Loucy (cell line): ENCODE measurements around the gene MEF2C.

Experiments
- H2AFZ ChIP-seq: fragments of 200-600 bp; sonication (generic); 2 replicates; pipeline ENCODE4 v1.6.0; 2016; ENCODE audit warnings: antibody characterized with exemption, mild to moderate bottlenecking, low read length, moderate library complexity
- H3F3A ChIP-seq: fragments of 200-600 bp; 2 replicates; pipeline ENCODE4 v1.6.0; 2016; ENCODE audit warnings: antibody characterized with exemption, low read depth, mild to moderate bottlenecking
- H3K27me3 ChIP-seq: fragments of 200-600 bp; sonication (generic); 2 replicates; pipeline ENCODE4 v1.6.1; 2014; ENCODE audit warnings: low read length, mild to moderate bottlenecking; ENCODE audit not compliant: insufficient read depth, poor library complexity, severe bottlenecking
- H3K36me3 ChIP-seq: fragments of 200-600 bp; sonication (generic); 2 replicates; pipeline ENCODE4 v1.6.1; 2016; ENCODE audit warnings: low read length; ENCODE audit not compliant: insufficient read depth
- H3K4me1 ChIP-seq: fragments of 200-600 bp; sonication (generic); 2 replicates; pipeline ENCODE4 v1.5.1; 2014; ENCODE audit warnings: low read length, mild to moderate bottlenecking; ENCODE audit not compliant: insufficient read depth, poor library complexity, severe bottlenecking
- H3K4me2 ChIP-seq: fragments of 200-600 bp; sonication (generic); 2 replicates; pipeline ENCODE4 v1.6.0; 2014; ENCODE audit warnings: antibody characterized with exemption, low read length, low read depth, mild to moderate bottlenecking; ENCODE audit not compliant: poor library complexity, severe bottlenecking
- H3K4me3 ChIP-seq: fragments of 200-600 bp; sonication (generic); 2 replicates; pipeline ENCODE4 v1.5.1; 2014; ENCODE audit warnings: low read length, mild to moderate bottlenecking, mixed read lengths; ENCODE audit not compliant: poor library complexity, severe bottlenecking
- H3K79me2 ChIP-seq: fragments of 200-600 bp; sonication (generic); 2 replicates; pipeline ENCODE4 v1.6.1; 2014; ENCODE audit warnings: low read length; ENCODE audit not compliant: insufficient read depth
- H3K9ac ChIP-seq: fragments of 200-600 bp; sonication (generic); 2 replicates; pipeline ENCODE4 v1.6.0; 2014; ENCODE audit warnings: mild to moderate bottlenecking, low read depth, low read length, moderate library complexity; ENCODE audit not compliant: poor library complexity, severe bottlenecking
- H3K9me2 ChIP-seq: fragments of 200-600 bp; sonication (generic); replicated peaks from 2 replicates; pipeline ENCODE4 v1.6.1; 2016; ENCODE audit warnings: low read depth, low read length, mixed read lengths
- H3K9me3 ChIP-seq: fragments of 200-600 bp; sonication (generic); 2 replicates; pipeline ENCODE4 v1.6.1; 2014; ENCODE audit warnings: mild to moderate bottlenecking, antibody characterized with exemption, low read length, low read depth; ENCODE audit not compliant: insufficient read depth
- H4K20me1 ChIP-seq: fragments of 200-600 bp; sonication (generic); 2 replicates; pipeline ENCODE4 v1.6.0; 2014; ENCODE audit warnings: antibody characterized with exemption, low read length, mild to moderate bottlenecking; ENCODE audit not compliant: insufficient read depth, poor library complexity, severe bottlenecking
- CTCF ChIP-seq: fragments of 200-600 bp; sonication (generic); conservative IDR thresholded peaks from 2 replicates; pipeline ENCODE4 v1.5.1; 2014; ENCODE audit warnings: mild to moderate bottlenecking, antibody characterized with exemption, low read length
- EZH2phosphoT487 ChIP-seq: fragments of 200-600 bp; IDR thresholded peaks from 2 replicates; pipeline ENCODE4 v1.6.1; 2018; ENCODE audit warnings: antibody characterized with exemption, mild to moderate bottlenecking, moderate library complexity, borderline replicate concordance

Gene MEF2C

GRCh38 chr5:88839238-88839637 lies 43.7 kb downstream of the MEF2C start:
- Histone ChIP-seq H3K36me3 (no peaks in the 10 kb centered on the region), H3F3A (no peaks in the 10 kb centered on the region), H3K79me2 (no peaks in the 10 kb centered on the region), H3K9ac (no peak overlapping the region), H3K4me3 (no peak overlapping the region), H3K4me2 (no peak overlapping the region), H3K4me1 (no peaks in the 10 kb centered on the region), H4K20me1 (no peaks in the 10 kb centered on the region), H3K9me2 (no peaks in the 10 kb centered on the region), H3K9me3 (no peaks in the 10 kb centered on the region), H2AFZ (no peak overlapping the region), H3K27me3 (no peaks in the 10 kb centered on the region)
- TF ChIP-seq EZH2phosphoT487 = no peak

- TF ChIP-seq CTCF (no peak), EZH2phosphoT487 (no peak)
- no peaks in the 10 kb centered on the region for H3F3A ChIP-seq
- no peaks in the 10 kb centered on the region for H3K27me3 ChIP-seq
- H3K9ac ChIP-seq = no peak overlapping the region
- no peaks in the 10 kb centered on the region for H4K20me1 ChIP-seq
- no peaks in the 10 kb centered on the region for H3K9me3 ChIP-seq
- H3K4me2 ChIP-seq = no peak overlapping the region
- H3K79me2 ChIP-seq = no peaks in the 10 kb centered on the region
- no peaks in the 10 kb centered on the region for H3K9me2 ChIP-seq
- H2AFZ ChIP-seq = no peak overlapping the region
- no peaks in the 10 kb centered on the region for H3K36me3 ChIP-seq
- H3K4me1 ChIP-seq = no peaks in the 10 kb centered on the region
- no peak overlapping the region for H3K4me3 ChIP-seq
These were observed 44.5 kb downstream of the MEF2C start for GRCh38 chr5:88838500-88838899.

- no peaks in the 10 kb centered on the region for H3K9me3 ChIP-seq
- TF ChIP-seq EZH2phosphoT487 (no peak), CTCF (no peak)
- no peak overlapping the region for H3K4me3 ChIP-seq
- no peaks in the 10 kb centered on the region for H3K27me3 ChIP-seq
- no peaks in the 10 kb centered on the region for H3F3A ChIP-seq
- no peaks in the 10 kb centered on the region for H4K20me1 ChIP-seq
- no peaks in the 10 kb centered on the region for H3K4me1 ChIP-seq
- H2AFZ ChIP-seq = no peak overlapping the region
- H3K9ac ChIP-seq = no peak overlapping the region
- H3K79me2 ChIP-seq = no peaks in the 10 kb centered on the region
- H3K4me2 ChIP-seq = no peak overlapping the region
- no peaks in the 10 kb centered on the region for H3K9me2 ChIP-seq
- H3K36me3 ChIP-seq = no peaks in the 10 kb centered on the region
These were observed 45.2 kb downstream of the MEF2C start for GRCh38 chr5:88837817-88838216.

GRCh38 chr5:88837222-88837621 lies 45.8 kb downstream of the MEF2C start:
- H3K27me3 ChIP-seq = no peaks in the 10 kb centered on the region
- no peaks in the 10 kb centered on the region for H3K4me1 ChIP-seq
- no peaks in the 10 kb centered on the region for H4K20me1 ChIP-seq
- H3K9me3 ChIP-seq = no peaks in the 10 kb centered on the region
- TF ChIP-seq CTCF (no peak), EZH2phosphoT487 (no peak)
- H3K4me2 ChIP-seq = no peak overlapping the region
- no peaks in the 10 kb centered on the region for H3K9me2 ChIP-seq
- H2AFZ ChIP-seq = no peak overlapping the region
- no peaks in the 10 kb centered on the region for H3K36me3 ChIP-seq
- no peak overlapping the region for H3K4me3 ChIP-seq
- no peaks in the 10 kb centered on the region for H3K79me2 ChIP-seq
- H3K9ac ChIP-seq = no peak overlapping the region
- no peaks in the 10 kb centered on the region for H3F3A ChIP-seq
